ENCODE results near the gene KCNC3.
A peak's percentile ranks its signal among the peaks of the same experiment; 100 is the strongest.

KCNC3 gene

GRCh38 chr19:50315773-50316448, 13.3 kb downstream of the KCNC3 start:
- Histone ChIP-seq H3K9me3 (ENCODE audit: control insufficient read depth, insufficient read depth, low read depth, low read length) (no peaks in the 10 kb centered on the region), H3K27ac (ENCODE audit: extremely low read depth, low read depth, low read length) (no peak overlapping the region; the same call in 1 of the 2 replicates), H3K4me3 (ENCODE audit: low read depth, low read length) (peak overlapping the region; percentile 34), H3K4me1 (ENCODE audit: control insufficient read depth, insufficient read depth, low read length) (peaks cover 9% of the 10 kb centered on the region), H3K36me3 (ENCODE audit: control insufficient read depth in 2 of 2, insufficient read depth in 1 of 2, low read length in 2 of 2) (no peaks in the 10 kb centered on the region)
- CTCF ChIA-PET, result interaction anchor here (0.6 to 1.5 kb wide), 7 partner anchors 9 to 330 kb away, joined by 3 to 6 read pairs (median 4); no protein-coding TSS in a partner anchor
- POLR2A ChIA-PET, result interaction anchor here (0.6 to 1.5 kb wide), 12 partner anchors 8 to 468 kb away, joined by 3 to 9 read pairs (median 4); partner anchors contain the start of genes KCNC3, MYH14 and POLD1
- no peak for TF ChIP-seq ZNF792 (tag by site-specific recombination; IDR thresholded peaks at IDR 0.05)
- no peak for TF ChIP-seq ZNF274 (IDR thresholded peaks at IDR 0.05; ENCODE audit: low read length)
- no peak for TF ChIP-seq ZNF274 (tag by site-specific recombination; IDR thresholded peaks at IDR 0.05; ENCODE audit: borderline replicate concordance)
- peak; percentile 41; the same call in 1 of the 2 replicates for TF ChIP-seq ZNF843 (tag by site-specific recombination; IDR thresholded peaks at IDR 0.05)
- TF ChIP-seq CTCF (tag by site-specific recombination; IDR thresholded peaks at IDR 0.05), result 0 out of 2 replicates have a peak, but pooled peaks have one; percentile 8
- no peak for TF ChIP-seq ZNF664 (tag by site-specific recombination; IDR thresholded peaks at IDR 0.05)
- 0 out of 2 replicates have a peak, but pooled peaks have one; percentile 15 for TF ChIP-seq SALL2 (tag by site-specific recombination; IDR thresholded peaks at IDR 0.05; ENCODE audit: borderline replicate concordance)
- no peak for TF ChIP-seq ZNF23 (tag by site-specific recombination; IDR thresholded peaks at IDR 0.05; ENCODE audit: borderline replicate concordance)
- TF ChIP-seq ZNF660 (tag by site-specific recombination; IDR thresholded peaks at IDR 0.05), result 0 out of 2 replicates have a peak, but pooled peaks have one; percentile 10
- TF ChIP-seq OVOL3 (tag by site-specific recombination; IDR thresholded peaks at IDR 0.05), result no peak
- no peak for TF ChIP-seq ZNF558 (tag by site-specific recombination; IDR thresholded peaks at IDR 0.05)
- no peak for TF ChIP-seq ZBTB7A (tag by site-specific recombination; IDR thresholded peaks at IDR 0.05; ENCODE audit: low read depth)
- TF ChIP-seq ZNF239 (tag by site-specific recombination; IDR thresholded peaks at IDR 0.05), result no peak
- no peak for TF ChIP-seq ZNF292 (tag by site-specific recombination; IDR thresholded peaks at IDR 0.05; ENCODE audit: borderline replicate concordance, low read depth)
- peak; percentile 78 for TF ChIP-seq GLIS2 (tag by site-specific recombination; IDR thresholded peaks at IDR 0.05)
- TF ChIP-seq ZBTB11 (tag by site-specific recombination; conservative IDR thresholded peaks at IDR 0.05; ENCODE audit: low read depth), result 0 out of 2 replicates have a peak, but pooled peaks have one; percentile 14
- peak; percentile 76 for TF ChIP-seq ZXDB (tag by site-specific recombination; IDR thresholded peaks at IDR 0.05)
- TF ChIP-seq, protein P1, sequence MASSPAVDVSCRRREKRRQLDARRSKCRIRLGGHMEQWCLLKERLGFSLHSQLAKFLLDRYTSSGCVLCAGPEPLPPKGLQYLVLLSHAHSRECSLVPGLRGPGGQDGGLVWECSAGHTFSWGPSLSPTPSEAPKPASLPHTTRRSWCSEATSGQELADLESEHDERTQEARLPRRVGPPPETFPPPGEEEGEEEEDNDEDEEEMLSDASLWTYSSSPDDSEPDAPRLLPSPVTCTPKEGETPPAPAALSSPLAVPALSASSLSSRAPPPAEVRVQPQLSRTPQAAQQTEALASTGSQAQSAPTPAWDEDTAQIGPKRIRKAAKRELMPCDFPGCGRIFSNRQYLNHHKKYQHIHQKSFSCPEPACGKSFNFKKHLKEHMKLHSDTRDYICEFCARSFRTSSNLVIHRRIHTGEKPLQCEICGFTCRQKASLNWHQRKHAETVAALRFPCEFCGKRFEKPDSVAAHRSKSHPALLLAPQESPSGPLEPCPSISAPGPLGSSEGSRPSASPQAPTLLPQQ (tag by site-specific recombination; IDR thresholded peaks at IDR 0.05), result peak; percentile 67
- TF ChIP-seq ZNF350 (tag by site-specific recombination; IDR thresholded peaks at IDR 0.05), result no peak
- peak; percentile 95 for TF ChIP-seq KLF17 (tag by site-specific recombination; IDR thresholded peaks at IDR 0.05)
- peak; percentile 63; the same call in 1 of the 2 replicates for TF ChIP-seq ZNF24 (tag by site-specific recombination; IDR thresholded peaks at IDR 0.05)
- TF ChIP-seq ZNF544 (tag by site-specific recombination; IDR thresholded peaks at IDR 0.05), result no peak
- TF ChIP-seq TSHZ1 (tag by site-specific recombination; IDR thresholded peaks at IDR 0.05; ENCODE audit: borderline replicate concordance), result no peak
- no peak for TF ChIP-seq ZBTB8A (tag by site-specific recombination; IDR thresholded peaks at IDR 0.05)
- TF ChIP-seq SP2 (tag by site-specific recombination; IDR thresholded peaks at IDR 0.05), result peak; percentile 57; the same call in 1 of the 2 replicates

Data from HEK293 (cell line).